ENCODE data around the gene ATXN1.

ATXN1 gene

GRCh38 chr6:16700916-16701234 lies 60.4 kb downstream of the ATXN1 start:
- Histone ChIP-seq H3K4me1 (ENCODE audit: insufficient read depth, low read length, poor library complexity, severe bottlenecking) (peaks cover 47% of the 10 kb centered on the region), H3K9ac (ENCODE audit: low read depth, low read length, poor library complexity, severe bottlenecking) (peak overlapping the region; percentile 59), H3K36me3 (ENCODE audit: insufficient read depth, low read length) (no peaks in the 10 kb centered on the region), H3K9me2 (replicated peaks; ENCODE audit: low read depth, low read length) (no peaks in the 10 kb centered on the region), H3K27me3 (ENCODE audit: insufficient read depth, low read length, poor library complexity, severe bottlenecking) (no peaks in the 10 kb centered on the region), H3F3A (ENCODE audit: low read depth) (no peaks in the 10 kb centered on the region), H3K9me3 (ENCODE audit: insufficient read depth, low read depth, low read length) (no peaks in the 10 kb centered on the region), H3K4me2 (ENCODE audit: low read depth, low read length, poor library complexity, severe bottlenecking) (peak overlapping the region; percentile 76), H2AFZ (ENCODE audit: low read length) (no peak overlapping the region), H3K4me3 (ENCODE audit: low read length, poor library complexity, severe bottlenecking) (peak overlapping the region; percentile 68), H3K79me2 (ENCODE audit: insufficient read depth, low read length) (peaks cover 52% of the 10 kb centered on the region), H4K20me1 (ENCODE audit: insufficient read depth, low read length, poor library complexity, severe bottlenecking) (peaks cover 7% of the 10 kb centered on the region)
- TF ChIP-seq EZH2phosphoT487 (IDR thresholded peaks at IDR 0.05; ENCODE audit: borderline replicate concordance) (no peak), CTCF (conservative IDR thresholded peaks at IDR 0.05; ENCODE audit: low read length) (no peak)

GRCh38 chr6:16700202-16700915 lies 60.9 kb downstream of the ATXN1 start:
- peak overlapping the region; percentile 59 for H3K9ac ChIP-seq (ENCODE audit: low read depth, low read length, poor library complexity, severe bottlenecking)

GRCh38 chr6:16698997-16699868 lies 62.0 kb downstream of the ATXN1 start:
- H3K4me2 ChIP-seq (ENCODE audit: low read depth, low read length, poor library complexity, severe bottlenecking), result peak overlapping the region; percentile 76
- H3K36me3 ChIP-seq (ENCODE audit: insufficient read depth, low read length), result no peaks in the 10 kb centered on the region
- no peak overlapping the region for H2AFZ ChIP-seq (ENCODE audit: low read length)
- peaks cover 7% of the 10 kb centered on the region for H4K20me1 ChIP-seq (ENCODE audit: insufficient read depth, low read length, poor library complexity, severe bottlenecking)
- peak overlapping the region; percentile 24 for H3K4me3 ChIP-seq (ENCODE audit: low read length, poor library complexity, severe bottlenecking)
- TF ChIP-seq EZH2phosphoT487 (IDR thresholded peaks at IDR 0.05; ENCODE audit: borderline replicate concordance) (no peak), CTCF (conservative IDR thresholded peaks at IDR 0.05; ENCODE audit: low read length) (no peak)
- H3F3A ChIP-seq (ENCODE audit: low read depth), result no peaks in the 10 kb centered on the region
- peaks cover 42% of the 10 kb centered on the region for H3K4me1 ChIP-seq (ENCODE audit: insufficient read depth, low read length, poor library complexity, severe bottlenecking)
- no peaks in the 10 kb centered on the region for H3K9me3 ChIP-seq (ENCODE audit: insufficient read depth, low read depth, low read length)
- peak overlapping the region; percentile 30 for H3K9ac ChIP-seq (ENCODE audit: low read depth, low read length, poor library complexity, severe bottlenecking)
- peaks cover 53% of the 10 kb centered on the region for H3K79me2 ChIP-seq (ENCODE audit: insufficient read depth, low read length)
- H3K9me2 ChIP-seq (replicated peaks; ENCODE audit: low read depth, low read length), result no peaks in the 10 kb centered on the region
- H3K27me3 ChIP-seq (ENCODE audit: insufficient read depth, low read length, poor library complexity, severe bottlenecking), result no peaks in the 10 kb centered on the region

More at GRCh38 chr6:16700202-16700915, 60.9 kb downstream of the ATXN1 start:
- H3K4me1 ChIP-seq (ENCODE audit: insufficient read depth, low read length, poor library complexity, severe bottlenecking), result peaks cover 47% of the 10 kb centered on the region
- no peaks in the 10 kb centered on the region for H3K9me3 ChIP-seq (ENCODE audit: insufficient read depth, low read depth, low read length)
- peaks cover 50% of the 10 kb centered on the region for H3K79me2 ChIP-seq (ENCODE audit: insufficient read depth, low read length)
- H3K9me2 ChIP-seq (replicated peaks; ENCODE audit: low read depth, low read length), result no peaks in the 10 kb centered on the region
- H3K36me3 ChIP-seq (ENCODE audit: insufficient read depth, low read length), result no peaks in the 10 kb centered on the region
- H3F3A ChIP-seq (ENCODE audit: low read depth), result no peaks in the 10 kb centered on the region
- H3K27me3 ChIP-seq (ENCODE audit: insufficient read depth, low read length, poor library complexity, severe bottlenecking), result no peaks in the 10 kb centered on the region
- TF ChIP-seq CTCF (conservative IDR thresholded peaks at IDR 0.05; ENCODE audit: low read length), result no peak
- no peak for TF ChIP-seq EZH2phosphoT487 (IDR thresholded peaks at IDR 0.05; ENCODE audit: borderline replicate concordance)
- H3K4me3 ChIP-seq (ENCODE audit: low read length, poor library complexity, severe bottlenecking), result peak overlapping the region; percentile 68
- peak overlapping the region; percentile 41; the same call in 1 of the 2 replicates for H2AFZ ChIP-seq (ENCODE audit: low read length)
- peaks cover 7% of the 10 kb centered on the region for H4K20me1 ChIP-seq (ENCODE audit: insufficient read depth, low read length, poor library complexity, severe bottlenecking)
- peak overlapping the region; percentile 76 for H3K4me2 ChIP-seq (ENCODE audit: low read depth, low read length, poor library complexity, severe bottlenecking)

Data from Loucy (cell line).